Measurements from ENCODE around the gene E2F6.

- TF ChIP-seq EZH2 (IDR thresholded peaks at IDR 0.05; ENCODE audit: low read length, unreplicated experiment) (no peak), CTCF (conservative IDR thresholded peaks at IDR 0.05; ENCODE audit: low read depth, low read length) (no peak), EZH2phosphoT487 (IDR thresholded peaks at IDR 0.05; ENCODE audit: borderline replicate concordance, low read length) (no peak)
These were observed 38.7 kb downstream of the E2F6 start for GRCh38 chr2:11427224-11427623.
